MCF 10A (cell line): ENCODE data around the gene LPCAT4. TPM values are rescaled to one million over a fixed set of nuclear protein-coding genes. Genes with fewer than 3 reads are reported as not detected.

Experiments
- BruUV-seq: library from RNA; stranded (reverse); fragments of 400-500 nt; replicated peaks from 2 replicates; lab custom pipeline; 2021; lab: Mats Ljungman, UMichigan
- CTCF ChIA-PET: fragments of 300-600 bp; sonication (Branson Sonifier 250); formaldehyde crosslinking; extraction: SDS; loops from one replicate; lab custom pipeline; 2021; ENCODE audit warnings: antibody characterized with exemption, inconsistent platforms; lab: Yijun Ruan, JAX
- POLR2A ChIA-PET: fragments of 300-600, 350-650 bp; sonication (Branson Sonifier 250); formaldehyde crosslinking; extraction: SDS; loops from one replicate; lab custom pipeline; 2020; ENCODE audit warnings: antibody characterized with exemption, inconsistent platforms; lab: Yijun Ruan, JAX
- DNase-seq: peaks from one replicate; pipeline ENCODE4 v3.0.0-alpha.2; 2018; ENCODE audit not compliant: unreplicated experiment
- H3K27ac Mint-ChIP-seq: one replicate; pipeline ENCODE4 v1.8.0; 2022; ENCODE audit warnings: mild to moderate bottlenecking, low read depth, mixed read lengths; ENCODE audit not compliant: unreplicated experiment
- H3K27me3 Mint-ChIP-seq: one replicate; pipeline ENCODE4 v1.8.0; 2022; ENCODE audit warnings: mixed read lengths; ENCODE audit not compliant: insufficient read depth, unreplicated experiment
- H3K36me3 Mint-ChIP-seq: one replicate; pipeline ENCODE4 v1.8.0; 2022; ENCODE audit warnings: mild to moderate bottlenecking, moderate library complexity, mixed read lengths; ENCODE audit not compliant: insufficient read depth, unreplicated experiment
- H3K4me1 Mint-ChIP-seq: one replicate; pipeline ENCODE4 v1.8.0; 2022; ENCODE audit warnings: mixed read lengths; ENCODE audit not compliant: insufficient read depth, unreplicated experiment
- H3K4me3 Mint-ChIP-seq: one replicate; pipeline ENCODE4 v1.8.0; 2022; ENCODE audit warnings: mild to moderate bottlenecking, moderate library complexity, mixed read lengths; ENCODE audit not compliant: unreplicated experiment
- H3K9me3 Mint-ChIP-seq: one replicate; pipeline ENCODE4 v1.8.0; 2022; ENCODE audit warnings: mixed read lengths; ENCODE audit not compliant: unreplicated experiment
- intact Hi-C: fragments of 100-400 bp; cut with micrococcal nuclease; formaldehyde crosslinking; loops from 2 replicates; pipeline ENCODE4 v1.14.1; 2022
- total RNA-seq: library from RNA; stranded (reverse); gene quantifications from 2 replicates; pipeline ENCODE4 v1.2.3, GENCODE V29; 2022
- TF ChIP-seq, protein P1 (sequence below): fragments of 200-600 bp; IDR thresholded peaks from one replicate; pipeline ENCODE4 v1.8.0; 2022; ENCODE audit warnings: antibody characterized with exemption, mild to moderate bottlenecking; ENCODE audit not compliant: unreplicated experiment

The LPCAT4 gene
- total RNA-seq, 1 experiment from 2014 or later = 17.4 TPM

DNA sequence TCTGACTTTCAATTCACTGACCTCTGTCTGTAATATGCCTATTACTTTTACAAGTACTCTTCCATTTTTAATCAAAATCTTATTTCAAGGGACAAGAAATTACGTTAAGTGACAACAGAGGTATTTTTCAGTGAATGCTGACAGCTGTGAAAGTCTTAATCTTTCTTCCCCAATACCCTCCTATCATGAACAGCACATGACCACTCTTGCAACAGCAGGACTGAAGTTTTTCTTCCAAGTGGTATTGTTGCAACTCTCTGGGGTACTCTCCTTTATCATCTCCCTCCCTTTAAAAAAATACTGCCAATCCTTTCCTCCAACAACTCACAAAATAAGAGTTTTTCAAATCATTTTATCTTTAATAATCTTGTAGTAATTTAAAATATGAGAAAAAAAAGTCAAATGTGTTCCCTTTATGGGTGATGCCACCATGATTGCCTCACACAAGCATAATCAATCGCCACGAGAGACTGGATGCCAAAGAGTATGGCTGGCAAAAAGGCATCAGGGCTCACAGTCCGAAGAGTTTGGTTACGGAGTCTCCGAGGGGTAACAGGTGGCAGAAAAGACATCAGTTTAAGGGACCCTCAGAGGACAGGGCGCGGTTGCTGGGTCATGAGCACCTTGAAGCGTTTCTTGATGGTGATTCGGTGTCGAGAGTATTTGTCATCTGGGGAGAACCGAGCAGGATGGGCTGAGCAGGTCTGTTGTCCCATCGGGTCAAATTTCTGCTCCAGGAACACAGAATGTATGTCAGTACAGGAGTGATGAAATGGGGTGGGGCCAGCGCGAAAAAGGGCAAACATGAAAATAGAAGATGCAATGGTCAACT lies 25.4 kb downstream of the LPCAT4 start:
- Mint-ChIP-seq H3K9me3 (no peaks in the 10 kb centered on the region), H3K27me3 (no peaks in the 10 kb centered on the region), H3K4me1 (peaks cover 11% of the 10 kb centered on the region), H3K27ac (no peak overlapping the region), H3K4me3 (no peak overlapping the region), H3K36me3 (peaks cover 34% of the 10 kb centered on the region)
- TSS peak; percentile 58 for BruUV-seq
- POLR2A ChIA-PET = interaction anchor here (0.7 to 1.0 kb wide), 2 partner anchors 7 to 96 kb away, joined by 3 to 4 read pairs; partner anchors contain the start of gene GOLGA8A
- CTCF ChIA-PET = interaction anchor here (1.3 kb wide), 1 partner anchor 26 kb away, joined by 3 read pairs; the partner anchor contains the start of gene LPCAT4
- intact Hi-C loops = no loop called here
- no peak for DNase-seq
- TF ChIP-seq, protein P1, sequence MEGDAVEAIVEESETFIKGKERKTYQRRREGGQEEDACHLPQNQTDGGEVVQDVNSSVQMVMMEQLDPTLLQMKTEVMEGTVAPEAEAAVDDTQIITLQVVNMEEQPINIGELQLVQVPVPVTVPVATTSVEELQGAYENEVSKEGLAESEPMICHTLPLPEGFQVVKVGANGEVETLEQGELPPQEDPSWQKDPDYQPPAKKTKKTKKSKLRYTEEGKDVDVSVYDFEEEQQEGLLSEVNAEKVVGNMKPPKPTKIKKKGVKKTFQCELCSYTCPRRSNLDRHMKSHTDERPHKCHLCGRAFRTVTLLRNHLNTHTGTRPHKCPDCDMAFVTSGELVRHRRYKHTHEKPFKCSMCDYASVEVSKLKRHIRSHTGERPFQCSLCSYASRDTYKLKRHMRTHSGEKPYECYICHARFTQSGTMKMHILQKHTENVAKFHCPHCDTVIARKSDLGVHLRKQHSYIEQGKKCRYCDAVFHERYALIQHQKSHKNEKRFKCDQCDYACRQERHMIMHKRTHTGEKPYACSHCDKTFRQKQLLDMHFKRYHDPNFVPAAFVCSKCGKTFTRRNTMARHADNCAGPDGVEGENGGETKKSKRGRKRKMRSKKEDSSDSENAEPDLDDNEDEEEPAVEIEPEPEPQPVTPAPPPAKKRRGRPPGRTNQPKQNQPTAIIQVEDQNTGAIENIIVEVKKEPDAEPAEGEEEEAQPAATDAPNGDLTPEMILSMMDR = no peak

DNA sequence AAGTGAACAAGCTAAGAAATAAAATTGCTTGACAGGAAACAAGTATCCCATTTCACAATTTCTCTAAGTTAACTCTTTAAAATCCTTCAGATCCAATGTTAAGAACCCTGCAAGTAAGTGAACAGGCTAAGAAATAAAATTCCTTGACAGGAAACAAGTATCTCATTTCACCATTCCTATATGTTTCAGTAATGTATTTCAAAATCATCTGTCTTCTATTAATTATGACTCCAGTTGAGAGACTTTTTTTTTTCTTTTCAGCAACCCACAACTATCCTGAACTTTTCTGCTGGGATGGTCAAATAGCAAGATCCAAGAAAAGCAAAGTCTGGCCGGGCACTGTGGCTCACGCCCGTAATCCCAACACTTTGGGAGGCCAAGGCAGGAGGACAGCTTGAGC lies 27.1 kb downstream of the LPCAT4 start:
- BruUV-seq = no TSS peak

DNA sequence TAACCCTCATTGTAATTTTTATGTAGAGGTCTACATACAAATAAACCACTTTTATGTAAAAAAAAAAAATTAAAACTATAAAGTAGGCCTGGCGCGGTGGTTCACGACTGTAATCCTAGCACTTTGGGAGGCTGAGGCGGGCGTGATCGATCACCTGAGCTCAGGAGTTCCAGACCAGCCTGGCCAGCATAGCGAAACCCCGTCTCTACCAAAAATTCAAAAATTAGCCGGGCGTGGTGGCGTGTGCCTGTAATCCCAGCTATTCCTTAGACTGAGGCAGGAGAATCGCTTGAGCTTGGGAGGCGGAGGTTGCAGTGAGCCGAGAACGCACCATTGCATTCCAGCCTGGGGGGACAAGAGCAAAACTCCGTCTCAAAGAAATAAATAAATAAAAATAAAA lies 28.6 kb downstream of the LPCAT4 start:
- Mint-ChIP-seq H3K9me3 (no peaks in the 10 kb centered on the region), H3K27ac (no peak overlapping the region), H3K4me1 (peaks cover 32% of the 10 kb centered on the region), H3K36me3 (peaks cover 34% of the 10 kb centered on the region), H3K4me3 (peak overlapping the region; percentile 83), H3K27me3 (no peaks in the 10 kb centered on the region)
- intact Hi-C loops = loop anchor here (1.0 kb wide), 2 partner anchors 29 to 99 kb away; partner anchors contain the start of gene LPCAT4
- TSS peak; percentile 52 for BruUV-seq
- ChIA-PET CTCF (interaction anchor here (0.6 to 2.2 kb wide), 7 partner anchors 9 to 105 kb away, joined by 3 to 11 read pairs (median 4); partner anchors contain the start of gene LPCAT4), POLR2A (interaction anchor here (0.6 to 4.8 kb wide), 22 partner anchors 10 to 650 kb away, joined by 3 to 69 read pairs (median 4); partner anchors contain the start of genes EMC4, GOLGA8B, KATNBL1 and LPCAT4)
- TF ChIP-seq, protein P1 = no peak
- DNase-seq = no peak

More for the DNA sequence above, 27.1 kb downstream of the LPCAT4 start:
- no peak for DNase-seq
- H3K27ac Mint-ChIP-seq = no peak overlapping the region
- peaks cover 34% of the 10 kb centered on the region for H3K36me3 Mint-ChIP-seq
- intact Hi-C loops = no loop called here
- TF ChIP-seq, protein P1 = no peak
- CTCF ChIA-PET = interaction anchor here (0.6 to 1.2 kb wide), 4 partner anchors 26 to 281 kb away, joined by 3 to 4 read pairs (median 3); no protein-coding TSS in a partner anchor
- no peak overlapping the region for H3K4me3 Mint-ChIP-seq
- peaks cover 26% of the 10 kb centered on the region for H3K4me1 Mint-ChIP-seq
- H3K9me3 Mint-ChIP-seq = no peaks in the 10 kb centered on the region
- H3K27me3 Mint-ChIP-seq = no peaks in the 10 kb centered on the region
- POLR2A ChIA-PET = interaction anchor here (0.7 to 4.8 kb wide), 5 partner anchors 11 to 130 kb away, joined by 3 to 37 read pairs (median 4); partner anchors contain the start of gene LPCAT4
